GM18507 (cell line): ENCODE measurements around the gene ECD.
"Not testable (repeated sequence)": the region's sequence is repeated elsewhere in the genome, so short reads cannot be mapped to it uniquely, and the experiment has no call there.

ENCODE experiments used
- DNase-seq: peaks from one replicate; pipeline ENCODE4 v3.0.0; 2011; ENCODE audit warnings: low read depth; ENCODE audit not compliant: insufficient read length; ENCODE audit errors: extremely low spot score
- FAIRE-seq: peaks from 2 replicates; lab custom pipeline; 2011; peaks lifted over from hg19 to GRCh38; lab: Jason Lieb, UNC

ECD gene

GRCh38 chr10:73163096-73163495, 4.7 kb downstream of the ECD start:
- FAIRE-seq = no peak

GRCh38 chr10:73161662-73162061, 6.1 kb downstream of the ECD start:
- FAIRE-seq (no peak), DNase-seq (no peak)

More at GRCh38 chr10:73163096-73163495, 4.7 kb downstream of the ECD start:
- no peak for DNase-seq

GRCh38 chr10:73161079-73161478, 6.7 kb downstream of the ECD start:
- FAIRE-seq = no peak

GRCh38 chr10:73159038-73159648, 8.7 kb downstream of the ECD start:
- peak; percentile 23 for DNase-seq
- peak; percentile 88 for FAIRE-seq

More at GRCh38 chr10:73161079-73161478, 6.7 kb downstream of the ECD start:
- no peak for DNase-seq

GRCh38 chr10:73156054-73156453, 11.8 kb downstream of the ECD start:
- FAIRE-seq = no peak

GRCh38 chr10:73152009-73152408, 15.8 kb downstream of the ECD start:
- no peak for FAIRE-seq
- DNase-seq = no peak

More at GRCh38 chr10:73156054-73156453, 11.8 kb downstream of the ECD start:
- no peak for DNase-seq

GRCh38 chr10:73150633-73151413, 17.0 kb downstream of the ECD start:
- DNase-seq, FAIRE-seq: not testable (repeated sequence)

GRCh38 chr10:73141603-73142002, 26.2 kb downstream of the ECD start:
- FAIRE-seq (no peak), DNase-seq (no peak)

GRCh38 chr10:73139251-73139650, 28.6 kb downstream of the ECD start:
- no peak for DNase-seq
- no peak for FAIRE-seq

- FAIRE-seq = no peak
- DNase-seq = no peak
These were observed 31.2 kb downstream of the ECD start for GRCh38 chr10:73136627-73137026.

- DNase-seq (no peak), FAIRE-seq (no peak)
These were observed 33.1 kb downstream of the ECD start for GRCh38 chr10:73134727-73135126.

GRCh38 chr10:73131913-73132686, 35.7 kb downstream of the ECD start:
- FAIRE-seq = no peak
- DNase-seq = no peak

GRCh38 chr10:73131301-73131700, 36.5 kb downstream of the ECD start:
- DNase-seq (no peak), FAIRE-seq (no peak)

- no peak for FAIRE-seq
These were observed 41.5 kb downstream of the ECD start for GRCh38 chr10:73126343-73126742.

GRCh38 chr10:73119952-73120351, 47.9 kb downstream of the ECD start:
- DNase-seq = no peak
- no peak for FAIRE-seq

More at GRCh38 chr10:73126343-73126742, 41.5 kb downstream of the ECD start:
- DNase-seq = no peak

- FAIRE-seq (no peak), DNase-seq (no peak)
These were observed 48.4 kb downstream of the ECD start for GRCh38 chr10:73119457-73119856.

GRCh38 chr10:73117976-73118743, 49.6 kb downstream of the ECD start:
- FAIRE-seq (peak; percentile 88), DNase-seq (no peak)

GRCh38 chr10:73116017-73116416, 51.8 kb downstream of the ECD start:
- no peak for DNase-seq
- no peak for FAIRE-seq

GRCh38 chr10:73113551-73113950, 54.3 kb downstream of the ECD start:
- DNase-seq = no peak
- FAIRE-seq = no peak
